ENCODE results near the gene SH2B2.

DNA sequence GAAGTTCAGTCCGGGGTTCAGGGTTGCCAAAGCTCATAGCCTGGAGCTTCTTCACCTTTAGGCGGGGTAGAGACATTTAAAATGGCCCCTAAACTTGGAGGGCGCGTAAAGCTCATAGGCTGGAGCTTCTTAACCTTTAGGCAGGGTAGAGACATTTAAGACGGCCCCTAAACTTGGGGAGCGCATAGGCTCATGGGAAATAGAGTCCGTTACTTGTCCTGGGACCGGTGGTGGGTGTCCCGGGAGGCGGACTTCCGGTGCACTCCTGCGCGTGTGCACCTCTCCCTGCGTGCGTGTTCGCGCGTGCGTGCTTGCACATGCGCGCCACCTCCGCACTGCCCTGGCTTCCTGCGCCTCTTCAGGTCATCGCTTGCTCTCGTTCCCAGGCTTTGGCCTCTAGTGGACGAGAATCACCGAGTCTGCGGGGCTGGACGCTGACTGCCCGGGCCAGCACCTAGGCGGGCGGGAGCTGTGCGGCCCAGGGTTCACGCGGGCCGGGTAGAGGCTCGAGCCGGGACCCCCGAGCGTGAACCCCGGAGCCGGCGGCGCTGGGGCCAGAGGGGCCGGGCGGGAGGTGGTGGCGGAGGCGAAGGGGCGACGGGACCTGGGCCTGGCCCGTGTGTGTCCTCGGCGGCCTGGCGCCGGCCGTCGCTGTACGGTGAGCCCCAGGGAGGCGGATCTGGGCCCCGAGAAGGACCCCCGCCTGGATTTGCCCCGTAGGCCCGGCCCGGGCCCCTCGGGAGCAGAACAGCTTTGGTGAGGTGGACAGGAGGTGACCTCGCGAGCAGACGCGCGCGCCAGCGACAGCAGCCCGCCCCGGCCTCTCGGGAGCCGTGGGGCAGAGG is 77.1 kb downstream of the SH2B2 start:
- TF ChIP-seq, protein P1, sequence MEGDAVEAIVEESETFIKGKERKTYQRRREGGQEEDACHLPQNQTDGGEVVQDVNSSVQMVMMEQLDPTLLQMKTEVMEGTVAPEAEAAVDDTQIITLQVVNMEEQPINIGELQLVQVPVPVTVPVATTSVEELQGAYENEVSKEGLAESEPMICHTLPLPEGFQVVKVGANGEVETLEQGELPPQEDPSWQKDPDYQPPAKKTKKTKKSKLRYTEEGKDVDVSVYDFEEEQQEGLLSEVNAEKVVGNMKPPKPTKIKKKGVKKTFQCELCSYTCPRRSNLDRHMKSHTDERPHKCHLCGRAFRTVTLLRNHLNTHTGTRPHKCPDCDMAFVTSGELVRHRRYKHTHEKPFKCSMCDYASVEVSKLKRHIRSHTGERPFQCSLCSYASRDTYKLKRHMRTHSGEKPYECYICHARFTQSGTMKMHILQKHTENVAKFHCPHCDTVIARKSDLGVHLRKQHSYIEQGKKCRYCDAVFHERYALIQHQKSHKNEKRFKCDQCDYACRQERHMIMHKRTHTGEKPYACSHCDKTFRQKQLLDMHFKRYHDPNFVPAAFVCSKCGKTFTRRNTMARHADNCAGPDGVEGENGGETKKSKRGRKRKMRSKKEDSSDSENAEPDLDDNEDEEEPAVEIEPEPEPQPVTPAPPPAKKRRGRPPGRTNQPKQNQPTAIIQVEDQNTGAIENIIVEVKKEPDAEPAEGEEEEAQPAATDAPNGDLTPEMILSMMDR (IDR thresholded peaks at IDR 0.05) = peak in 3 of 5 experiments; percentile 13 to 60 (median 48)
- peak; percentile 31 to 70 for TF ChIP-seq POLR2A (IDR thresholded peaks at IDR 0.05)

Measured in tibial nerve (tissue), 3 donors.